Suprapubic skin (tissue), 4 donors: ENCODE measurements around the gene IFNAR1.

Experiments used
- CTCF ChIP-seq, 2 donors: fragments of 200-600 bp in 1 of 2; fragments of 450-650 bp in 1 of 2; sonication (generic) in 1 of 2; IDR thresholded peaks; one replicate each; pipeline ENCODE4 v1.5.1; 2016 to 2019; ENCODE audit warnings: antibody characterized with exemption in 2 of 2, mild to moderate bottlenecking in 1 of 2, moderate library complexity in 1 of 2
- EP300 ChIP-seq: sonication (generic); formaldehyde crosslinking; IDR thresholded peaks from one replicate; pipeline ENCODE4 v1.6.1; 2017; ENCODE audit warnings: antibody characterized with exemption
- POLR2A ChIP-seq, 2 donors: fragments of 450-650 bp; IDR thresholded peaks; one replicate each; pipeline ENCODE4 v1.6.1; 2017; ENCODE audit warnings: antibody characterized with exemption in 2 of 2, mild to moderate bottlenecking in 2 of 2, moderate library complexity in 2 of 2
- POLR2AphosphoS5 ChIP-seq, 3 donors: sonication (generic); formaldehyde crosslinking; IDR thresholded peaks; one replicate each; pipeline ENCODE4 v1.6.1; 2017; ENCODE audit warnings: antibody characterized with exemption in 3 of 3

- no peak for TF ChIP-seq EP300
- TF ChIP-seq CTCF (IDR thresholded peaks at IDR 0.05), result no peak
- TF ChIP-seq POLR2A (IDR thresholded peaks at IDR 0.05), result no peak
- no peak for TF ChIP-seq POLR2AphosphoS5 (IDR thresholded peaks at IDR 0.05)
Measured at GRCh38 chr21:33339135-33339534, 14.4 kb downstream of the IFNAR1 start.
